HEK293T (cell line): ENCODE results near the gene SLC2A14.
"Not testable (repeated sequence)": the region's sequence is repeated elsewhere in the genome, so short reads cannot be mapped to it uniquely, and the experiment has no call there.

Experiments
- CTCF ChIA-PET: fragments of 350-600 bp; formaldehyde crosslinking; extraction: SDS; loops from one replicate; lab custom pipeline; 2021; ENCODE audit warnings: antibody characterized with exemption, inconsistent platforms; lab: Yijun Ruan, JAX
- POLR2A ChIA-PET: fragments of 350-600 bp; formaldehyde crosslinking; extraction: SDS; loops from one replicate; lab custom pipeline; 2020; ENCODE audit warnings: antibody characterized with exemption, inconsistent platforms; lab: Yijun Ruan, JAX
- DNase-seq: peaks from one replicate; pipeline ENCODE4 v3.0.0; 2012; ENCODE audit warnings: mixed read lengths; ENCODE audit errors: extremely low spot score
- ARNT ChIP-seq: fragments of 450-650 bp; IDR thresholded peaks from 2 replicates; pipeline ENCODE4 v1.6.1; 2017; ENCODE audit warnings: mild to moderate bottlenecking
- BHLHE40 ChIP-seq: fragments of 450-650 bp; IDR thresholded peaks from 2 replicates; pipeline ENCODE4 v1.6.1; 2016; ENCODE audit warnings: mild to moderate bottlenecking, moderate library complexity, borderline replicate concordance
- CTBP1 ChIP-seq: fragments of 450-650 bp; IDR thresholded peaks from 2 replicates; pipeline ENCODE4 v1.6.1; 2016; ENCODE audit warnings: borderline replicate concordance
- ELF4 ChIP-seq: fragments of 450-650 bp; IDR thresholded peaks from 2 replicates; pipeline ENCODE4 v1.6.1; 2017; ENCODE audit warnings: antibody characterized with exemption
- FOXA1 ChIP-seq: fragments of 450-650 bp; IDR thresholded peaks from 2 replicates; pipeline ENCODE4 v1.6.1; 2016; ENCODE audit warnings: mild to moderate bottlenecking
- FOXK2 ChIP-seq: fragments of 450-650 bp; IDR thresholded peaks from 2 replicates; pipeline ENCODE4 v1.6.1; 2016; ENCODE audit warnings: mild to moderate bottlenecking
- FOXM1 ChIP-seq: fragments of 450-650 bp; IDR thresholded peaks from 2 replicates; pipeline ENCODE4 v1.6.1; 2017; ENCODE audit warnings: mild to moderate bottlenecking, borderline replicate concordance
- HDGF ChIP-seq: fragments of 450-650 bp; IDR thresholded peaks from 2 replicates; pipeline ENCODE4 v1.6.1; 2017; ENCODE audit warnings: antibody characterized with exemption, borderline replicate concordance
- L3MBTL2 ChIP-seq: fragments of 450-650 bp; conservative IDR thresholded peaks from 2 replicates; pipeline ENCODE4 v1.6.1; 2016; ENCODE audit warnings: mild to moderate bottlenecking
- LEF1 ChIP-seq: fragments of 450-650 bp; IDR thresholded peaks from 2 replicates; pipeline ENCODE4 v1.6.1; 2017; ENCODE audit warnings: mild to moderate bottlenecking, borderline replicate concordance
- NFRKB ChIP-seq: fragments of 450-650 bp; IDR thresholded peaks from 2 replicates; pipeline ENCODE4 v1.6.1; 2016; ENCODE audit warnings: mild to moderate bottlenecking, moderate library complexity
- PKNOX1 ChIP-seq: fragments of 450-650 bp; IDR thresholded peaks from 2 replicates; pipeline ENCODE4 v1.6.1; 2016
- SP1 ChIP-seq: fragments of 450-650 bp; IDR thresholded peaks from 2 replicates; pipeline ENCODE4 v1.6.1; 2017
- SUZ12 ChIP-seq: fragments of 450-650 bp; IDR thresholded peaks from 2 replicates; pipeline ENCODE4 v1.6.1; 2016; ENCODE audit warnings: mild to moderate bottlenecking
- TARDBP ChIP-seq: fragments of 450-650 bp; IDR thresholded peaks from 2 replicates; pipeline ENCODE4 v1.6.1; 2016
- ZNF384 ChIP-seq: fragments of 450-650 bp; IDR thresholded peaks from 2 replicates; pipeline ENCODE4 v1.6.1; 2016

SLC2A14 gene

GRCh38 chr12:7872566-7873319 lies at the start of gene SLC2A14:
TSS of gene SLC2A14 (minus strand) at chr12:7872915. CDS start at chr12:7869880, 3,035 bp downstream.
- no peak for DNase-seq
- TF ChIP-seq L3MBTL2 (no peak), SP1 (no peak), ELF4 (no peak), FOXA1 (no peak), ARNT (no peak), TARDBP (no peak), SUZ12 (no peak), BHLHE40 (no peak), HDGF (no peak), FOXK2 (no peak), ZNF384 (no peak), PKNOX1 (no peak), FOXM1 (no peak), CTBP1 (no peak), LEF1 (no peak), NFRKB (no peak)
- CTCF ChIA-PET: no interaction called here
- POLR2A ChIA-PET: interaction anchor here (0.6 kb wide), 1 partner anchor 13 kb away, joined by 3 read pairs; no protein-coding TSS in a partner anchor

DNA sequence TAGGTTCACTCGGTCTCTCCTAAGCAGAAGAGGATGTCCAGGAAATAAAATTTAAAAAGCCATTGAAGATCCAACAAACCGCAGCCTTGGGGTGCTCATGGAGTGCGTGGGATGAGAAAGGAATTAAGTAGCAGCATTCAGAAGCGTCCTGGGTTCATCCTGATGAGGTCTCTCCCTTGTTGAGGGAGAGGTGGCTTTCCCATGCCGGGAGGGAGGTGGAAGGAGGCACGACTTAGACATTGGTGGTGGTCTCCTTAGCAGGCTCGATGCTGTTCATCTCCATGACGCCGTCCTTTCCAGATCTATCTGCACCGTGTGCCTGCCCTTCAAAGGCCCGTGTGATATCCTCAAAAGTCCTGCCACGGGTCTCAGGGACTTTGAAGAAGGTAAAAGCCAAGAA lies 48.5 kb upstream of the SLC2A14 start:
- DNase-seq, POLR2A ChIA-PET: not testable (repeated sequence)
- CTCF ChIA-PET: interaction anchor here (3.1 kb wide), 1 partner anchor 12 kb away, joined by 9 read pairs; no protein-coding TSS in a partner anchor

- POLR2A ChIA-PET, DNase-seq: not testable (repeated sequence)
- CTCF ChIA-PET: interaction anchor here (0.8 to 1.6 kb wide), 2 partner anchors 10 to 15 kb away, joined by 3 to 4 read pairs; no protein-coding TSS in a partner anchor
These were observed 45.5 kb upstream of the SLC2A14 start for GRCh38 chr12:7918268-7918590.

GRCh38 chr12:7917392-7918267 lies 44.9 kb upstream of the SLC2A14 start:
- ChIA-PET POLR2A (no interaction called here), CTCF (interaction anchor here (0.6 to 1.6 kb wide), 2 partner anchors 16 to 52 kb away, joined by 3 to 4 read pairs; no protein-coding TSS in a partner anchor)
- DNase-seq: no peak
- TF ChIP-seq FOXA1 (no peak), BHLHE40 (no peak), PKNOX1 (no peak), ARNT (no peak), LEF1 (no peak), NFRKB (no peak)

DNA sequence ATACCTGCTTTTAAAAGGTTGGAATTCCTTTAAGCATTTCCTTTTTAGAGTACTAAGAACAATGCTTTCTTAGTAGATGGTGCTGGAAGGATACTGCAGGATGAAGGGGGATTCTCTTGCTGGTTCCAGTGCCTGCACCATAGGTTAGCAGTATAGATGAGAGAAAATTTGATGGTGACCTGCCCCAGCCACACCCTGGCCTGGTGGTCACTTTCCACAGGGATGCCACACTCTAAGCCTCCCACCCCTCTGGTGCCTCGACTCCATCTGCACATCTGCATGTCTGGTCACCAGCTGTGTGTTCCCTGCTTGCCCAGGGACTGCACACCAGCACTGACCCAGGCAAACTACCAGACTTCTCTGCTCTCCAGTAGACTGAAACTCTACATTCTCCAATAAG lies 44.2 kb upstream of the SLC2A14 start:
- CTCF ChIA-PET: interaction anchor here (0.6 kb wide), 1 partner anchor 52 kb away, joined by 3 read pairs; no protein-coding TSS in a partner anchor
- no peak for DNase-seq
- TF ChIP-seq FOXK2: no peak
- no peak for TF ChIP-seq L3MBTL2
- no peak for TF ChIP-seq FOXM1
- no peak for TF ChIP-seq TARDBP
- TF ChIP-seq ZNF384: no peak
- no peak for TF ChIP-seq ARNT
- no peak for TF ChIP-seq FOXA1
- TF ChIP-seq ELF4: no peak
- no peak for TF ChIP-seq LEF1
- TF ChIP-seq BHLHE40: no peak
- no peak for TF ChIP-seq PKNOX1
- no peak for TF ChIP-seq SP1
- POLR2A ChIA-PET: no interaction called here

DNA sequence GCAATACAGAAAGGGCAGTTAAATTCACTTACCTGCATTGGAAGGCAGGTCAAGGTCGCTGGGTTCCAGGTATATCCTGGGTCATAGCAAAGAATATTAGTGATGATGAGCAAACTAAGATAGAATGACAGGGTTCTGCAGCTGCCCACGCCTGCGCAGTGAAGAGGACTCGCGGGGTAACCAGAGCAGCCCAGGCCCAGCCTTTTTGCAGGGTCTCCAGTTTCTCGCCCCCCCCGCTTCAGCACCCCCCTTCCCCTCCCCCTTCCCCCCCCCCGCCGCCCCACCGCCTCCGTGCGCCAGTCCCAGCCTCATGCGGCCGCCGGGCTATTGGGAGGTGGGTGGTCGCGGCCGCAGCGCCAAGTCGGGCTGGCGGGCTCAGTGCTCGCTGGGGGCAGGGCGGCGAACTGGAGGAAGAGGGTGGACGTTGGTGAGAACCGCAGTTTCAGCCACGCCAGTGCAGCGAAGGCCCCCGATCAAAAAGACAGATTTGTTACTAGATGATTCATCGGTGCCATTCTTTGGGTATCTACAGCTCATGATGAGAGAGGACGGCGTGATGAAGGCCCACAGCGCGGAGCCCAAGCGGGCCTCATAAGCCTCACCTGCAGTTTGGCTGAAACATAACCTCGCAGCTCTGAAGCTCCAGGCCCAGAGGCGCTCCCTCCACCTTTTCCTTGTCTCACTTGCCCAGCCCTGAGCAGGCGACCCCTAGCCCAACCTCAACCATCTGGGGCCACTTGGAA lies 43.1 kb upstream of the SLC2A14 start:
- POLR2A ChIA-PET: no interaction called here
- no peak for DNase-seq
- CTCF ChIA-PET: no interaction called here
- TF ChIP-seq ZNF384 (no peak), PKNOX1 (no peak), HDGF (no peak), ELF4 (no peak), SP1 (no peak), NFRKB (no peak), LEF1 (no peak), FOXM1 (no peak), FOXA1 (no peak), ARNT (no peak), SUZ12 (no peak), TARDBP (no peak), L3MBTL2 (no peak)

- DNase-seq, POLR2A ChIA-PET, CTCF ChIA-PET: not testable (repeated sequence)
These were observed 37.4 kb upstream of the SLC2A14 start for GRCh38 chr12:7910106-7910505.
